Mesendoderm (in vitro differentiated cells): ENCODE data around the gene SCAI. TPM values are rescaled to one million over a fixed set of nuclear protein-coding genes. Genes with fewer than 3 reads are reported as not detected.

Source experiments
- DNase-seq: peaks from one replicate; pipeline ENCODE4 v3.0.0; 2013
- H2AK5ac ChIP-seq: 2 replicates; pipeline ENCODE4 v1.6.1; 2013; ENCODE audit warnings: low read length, inconsistent platforms
- H2BK120ac ChIP-seq: 2 replicates; pipeline ENCODE4 v1.6.1; 2013; ENCODE audit warnings: low read depth, mild to moderate bottlenecking, low read length, moderate library complexity, mixed read lengths
- H2BK15ac ChIP-seq: replicated peaks from 2 replicates; pipeline ENCODE4 v1.6.1; 2013; ENCODE audit warnings: low read depth, mild to moderate bottlenecking, moderate library complexity
- H2BK5ac ChIP-seq: 2 replicates; pipeline ENCODE4 v1.6.1; 2013; ENCODE audit warnings: low read length, inconsistent platforms
- H3K18ac ChIP-seq: 2 replicates; pipeline ENCODE4 v1.6.1; 2013; ENCODE audit warnings: mild to moderate bottlenecking, low read length, mixed read lengths
- H3K23ac ChIP-seq: one replicate; pipeline ENCODE4 v1.6.1; 2013; ENCODE audit warnings: low read length
- H3K27ac ChIP-seq: 2 replicates; pipeline ENCODE4 v1.5.1; 2013; ENCODE audit warnings: low read depth, mild to moderate bottlenecking, inconsistent platforms, low read length, moderate library complexity
- H3K27me3 ChIP-seq: 2 replicates; pipeline ENCODE4 v1.6.1; 2013; ENCODE audit warnings: low read length, control low read depth, mild to moderate bottlenecking, inconsistent platforms; ENCODE audit not compliant: insufficient read depth, poor library complexity
- H3K36me3 ChIP-seq: 2 replicates; pipeline ENCODE4 v1.6.1; 2013; ENCODE audit warnings: low read length, inconsistent platforms; ENCODE audit not compliant: control insufficient read depth, insufficient read depth
- H3K4ac ChIP-seq: one replicate; pipeline ENCODE4 v1.6.1; 2013; ENCODE audit warnings: low read depth, mild to moderate bottlenecking, low read length, moderate library complexity
- H3K4me1 ChIP-seq: 2 replicates; pipeline ENCODE4 v1.6.1; 2013; ENCODE audit warnings: low read depth, low read length, inconsistent platforms; ENCODE audit not compliant: control insufficient read depth
- H3K4me2 ChIP-seq: 2 replicates; pipeline ENCODE4 v1.6.1; 2013; ENCODE audit warnings: low read length
- H3K4me3 ChIP-seq: 2 replicates; pipeline ENCODE4 v1.5.1; 2013; ENCODE audit warnings: mild to moderate bottlenecking, low read length
- H3K56ac ChIP-seq: one replicate; pipeline ENCODE4 v1.6.1; 2013; ENCODE audit warnings: low read length
- H3K79me1 ChIP-seq: 2 replicates; pipeline ENCODE4 v1.6.1; 2013; ENCODE audit warnings: low read length, inconsistent platforms
- H3K79me2 ChIP-seq: 2 replicates; pipeline ENCODE4 v1.6.1; 2013; ENCODE audit warnings: mild to moderate bottlenecking, low read length; ENCODE audit not compliant: control insufficient read depth, insufficient read depth
- H3K9ac ChIP-seq: 2 replicates; pipeline ENCODE4 v1.6.1; 2013; ENCODE audit warnings: low read length, inconsistent platforms
- H4K5ac ChIP-seq: one replicate; pipeline ENCODE4 v1.6.1; 2013; ENCODE audit warnings: low read length
- H4K8ac ChIP-seq: one replicate; pipeline ENCODE4 v1.6.1; 2013; ENCODE audit warnings: low read depth, mild to moderate bottlenecking, control low read depth, low read length, moderate library complexity
- WGBS: extraction: QIAGEN DNeasy Blood & Tissue Kit; methylation state at CpG from one replicate; pipeline ENCODE4 v1.1.7; 2013; ENCODE audit warnings: low lambda C conversion rate, missing lambda C conversion rate; ENCODE audit not compliant: insufficient coverage; ENCODE audit errors: extremely low coverage; 5-methylcytosine and 5-hydroxymethylcytosine counted together
- polyA plus RNA-seq, 2 experiments: library from polyadenylated mRNA; stranded (reverse); fragments of 200-250 nt; gene quantifications; one replicate each; pipeline ENCODE4 v1.2.3, GENCODE V29; 2013

Gene SCAI
- polyA plus RNA-seq (2013, experiment 1 of 2) = 7.3 TPM
- 7.8 TPM for polyA plus RNA-seq (2013, experiment 2 of 2)

DNA sequence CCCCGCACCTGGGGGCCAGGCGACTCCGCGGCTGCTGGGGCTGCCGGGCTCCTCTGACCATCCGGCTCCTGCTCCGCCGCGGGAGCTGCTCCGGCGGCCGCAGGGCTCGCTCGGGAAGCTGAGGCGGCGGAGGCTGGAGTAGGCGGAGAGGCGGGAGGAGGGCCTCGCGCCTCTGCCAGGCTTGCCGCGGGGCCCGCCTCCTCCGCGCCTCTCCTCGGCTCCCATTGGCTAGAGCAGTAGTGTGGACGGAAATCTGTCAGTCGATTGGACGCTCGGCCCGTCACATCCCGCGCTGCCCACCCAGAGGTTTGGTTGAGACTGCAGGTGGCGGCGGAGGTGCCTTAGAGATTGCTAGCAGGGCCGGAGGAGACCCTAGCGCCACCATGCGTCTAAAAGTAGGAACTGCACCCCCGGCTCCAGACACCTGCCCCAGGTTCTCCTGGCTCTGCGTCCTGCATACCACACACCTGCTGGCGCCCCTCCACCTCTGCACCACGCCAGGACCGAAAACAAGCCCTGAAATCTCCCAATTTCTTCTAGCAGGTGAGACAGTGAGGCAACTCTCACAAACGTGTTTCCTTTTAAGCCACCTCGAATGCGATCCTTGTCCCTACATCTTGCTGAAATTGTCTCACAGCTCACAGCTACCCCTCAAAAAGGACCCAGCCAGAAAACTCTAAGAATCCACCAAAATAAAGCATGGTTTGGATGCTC is at the start of gene SCAI:
Gene SCAI (minus strand): TSS at position 152 of the 714 bp plus-strand sequence. CDS start 91 bp downstream, at position 61.
- peak within 1 kb of the TSS; percentile 89 for H3K18ac ChIP-seq
- peak within 1 kb of the TSS; percentile 83 for H3K4ac ChIP-seq
- WGBS = no CpG with 5 or more reads among the region's 46 CpGs
- H2BK15ac ChIP-seq = no peak within 1 kb of the TSS
- H3K36me3 ChIP-seq = no peaks in the 10 kb centered on the region
- H3K23ac ChIP-seq = no peak within 1 kb of the TSS
- peak within 1 kb of the TSS; percentile 89 for H3K56ac ChIP-seq
- no peak within 1 kb of the TSS for H2BK120ac ChIP-seq
- H4K8ac ChIP-seq = no peak within 1 kb of the TSS
- H3K4me2 ChIP-seq = peak within 1 kb of the TSS; percentile 98
- no peak within 1 kb of the TSS for H4K5ac ChIP-seq
- peaks cover 2% of the 10 kb centered on the region for H3K79me2 ChIP-seq
- peak within 1 kb of the TSS; percentile 77 for H3K4me3 ChIP-seq
- H3K79me1 ChIP-seq = no peaks in the 10 kb centered on the region
- DNase-seq = peak; percentile 100
- H2AK5ac ChIP-seq = no peak within 1 kb of the TSS
- peak within 1 kb of the TSS; percentile 83 for H3K9ac ChIP-seq
- H3K27me3 ChIP-seq = no peaks in the 10 kb centered on the region
- H3K4me1 ChIP-seq = peaks cover 2% of the 10 kb centered on the region
- H2BK5ac ChIP-seq = no peak within 1 kb of the TSS
- H3K27ac ChIP-seq = no peak within 1 kb of the TSS

DNA sequence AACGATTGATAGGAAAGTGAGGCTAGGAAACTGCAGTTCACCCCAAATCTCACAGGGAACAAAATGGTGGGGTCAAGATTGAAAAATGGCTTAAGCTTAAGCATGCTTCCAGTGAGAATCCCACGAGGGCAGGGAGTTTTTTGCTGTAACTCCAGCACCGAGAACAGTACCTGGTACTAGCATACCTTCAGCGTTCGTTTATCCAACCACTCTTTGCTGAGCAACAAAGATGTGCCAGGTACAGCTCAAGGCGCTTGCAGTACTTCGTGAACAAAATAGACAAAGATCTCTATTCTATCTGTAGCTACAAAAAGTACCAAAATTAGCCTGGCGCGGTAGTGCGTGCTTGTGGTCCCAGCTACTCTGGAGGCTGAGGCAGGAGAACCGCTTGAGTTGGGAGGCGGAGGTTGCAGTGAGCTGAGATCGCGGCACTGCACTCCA is 47.1 kb upstream of the SCAI start:
- peak; percentile 23 for DNase-seq
- Histone ChIP-seq H3K36me3 (no peaks in the 10 kb centered on the region), H4K8ac (peak overlapping the region; percentile 28), H2BK15ac (no peak overlapping the region), H3K18ac (no peak overlapping the region), H2BK5ac (no peak overlapping the region), H3K4me2 (peak overlapping the region; percentile 92), H3K56ac (peak overlapping the region; percentile 98), H2AK5ac (no peak overlapping the region), H2BK120ac (no peak overlapping the region), H3K79me2 (peaks cover 25% of the 10 kb centered on the region), H4K5ac (peak overlapping the region; percentile 91), H3K27ac (no peak overlapping the region), H3K79me1 (no peaks in the 10 kb centered on the region), H3K9ac (peak overlapping the region; percentile 95), H3K4me1 (peaks cover 3% of the 10 kb centered on the region), H3K4me3 (peak overlapping the region; percentile 90), H3K27me3 (no peaks in the 10 kb centered on the region), H3K4ac (no peak overlapping the region), H3K23ac (peak overlapping the region; percentile 29)
- WGBS = no CpG with 5 or more reads among the region's 14 CpGs

GRCh38 chr9:125189361-125190289 is 46.3 kb upstream of the SCAI start, which contains the start of gene PPP6C:
Gene PPP6C, minus strand, starts transcription at chr9:125189803. Its CDS starts 85 bp downstream, at chr9:125189718.
- Histone ChIP-seq H3K4me2 (peak within 1 kb of the TSS; percentile 92), H3K79me1 (no peaks in the 10 kb centered on the region), H3K9ac (peak within 1 kb of the TSS; percentile 95), H3K27me3 (no peaks in the 10 kb centered on the region), H3K4me1 (peaks cover 3% of the 10 kb centered on the region), H3K79me2 (peaks cover 25% of the 10 kb centered on the region), H2AK5ac (no peak within 1 kb of the TSS), H3K23ac (peak within 1 kb of the TSS; percentile 85), H3K56ac (peak within 1 kb of the TSS; percentile 98), H3K27ac (peak within 1 kb of the TSS; percentile 82), H4K5ac (peak within 1 kb of the TSS; percentile 91), H3K18ac (peak within 1 kb of the TSS; percentile 51), H2BK5ac (no peak within 1 kb of the TSS), H3K4me3 (peak within 1 kb of the TSS; percentile 94), H2BK15ac (no peak within 1 kb of the TSS), H3K36me3 (no peaks in the 10 kb centered on the region), H2BK120ac (no peak within 1 kb of the TSS), H4K8ac (peak within 1 kb of the TSS; percentile 28), H3K4ac (peak within 1 kb of the TSS; percentile 61)
- WGBS = no CpG with 5 or more reads among the region's 82 CpGs
- peak; percentile 98 for DNase-seq

DNA sequence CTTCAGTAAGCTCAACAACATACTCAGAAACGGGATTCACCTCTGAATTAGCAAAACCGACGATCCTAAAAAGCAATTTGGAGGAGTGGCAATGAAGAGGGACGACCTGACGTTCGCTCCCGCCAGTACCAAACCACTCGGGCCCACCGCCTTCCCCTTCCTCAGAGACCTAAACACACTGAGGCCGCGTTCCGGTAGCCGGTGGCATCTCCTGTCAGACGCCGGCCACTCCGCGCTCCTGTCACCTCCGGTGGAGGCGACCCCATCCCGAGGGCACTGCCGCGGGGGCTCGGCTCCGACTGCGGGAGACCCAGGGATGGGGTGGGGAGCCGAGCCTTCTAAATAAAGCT is 45.7 kb upstream of the SCAI start:
- DNase-seq = no peak
- Histone ChIP-seq H3K27ac (no peak overlapping the region), H3K4me3 (peak overlapping the region; percentile 94), H4K5ac (no peak overlapping the region), H2BK15ac (no peak overlapping the region), H3K27me3 (no peaks in the 10 kb centered on the region), H3K18ac (no peak overlapping the region), H3K79me2 (peaks cover 29% of the 10 kb centered on the region), H3K23ac (peak overlapping the region; percentile 85), H2AK5ac (no peak overlapping the region), H3K9ac (peak overlapping the region; percentile 89), H3K4me2 (peak overlapping the region; percentile 85), H2BK5ac (no peak overlapping the region), H4K8ac (no peak overlapping the region), H3K4me1 (peaks cover 3% of the 10 kb centered on the region), H3K56ac (peak overlapping the region; percentile 96), H2BK120ac (no peak overlapping the region), H3K4ac (no peak overlapping the region), H3K79me1 (no peaks in the 10 kb centered on the region), H3K36me3 (no peaks in the 10 kb centered on the region)
- WGBS = no CpG with 5 or more reads among the region's 26 CpGs

- Histone ChIP-seq H3K18ac (no peak overlapping the region), H3K27ac (no peak overlapping the region), H3K4me3 (no peak overlapping the region), H3K4ac (no peak overlapping the region), H4K8ac (no peak overlapping the region), H3K27me3 (no peaks in the 10 kb centered on the region), H3K79me2 (peaks cover 61% of the 10 kb centered on the region), H3K36me3 (no peaks in the 10 kb centered on the region), H3K23ac (no peak overlapping the region), H2AK5ac (no peak overlapping the region), H3K9ac (no peak overlapping the region), H2BK120ac (no peak overlapping the region), H3K4me2 (no peak overlapping the region), H3K56ac (no peak overlapping the region), H3K79me1 (peaks cover 15% of the 10 kb centered on the region), H2BK5ac (no peak overlapping the region), H3K4me1 (no peaks in the 10 kb centered on the region), H4K5ac (no peak overlapping the region), H2BK15ac (no peak overlapping the region)
- WGBS = no CpG with 5 or more reads among the region's 2 CpGs
- no peak for DNase-seq
Measured at GRCh38 chr9:125183561-125183960, 40.2 kb upstream of the SCAI start.
